Keratinocyte (primary cell): ENCODE measurements around the gene FSD1. TPM values are rescaled to one million over a fixed set of nuclear protein-coding genes. Genes with fewer than 3 reads are reported as not detected.

ENCODE experiments used
- DNase-seq: peaks from one replicate; pipeline ENCODE4 v3.0.0-alpha.2; 2011; ENCODE audit warnings: low read depth, missing footprints, low spot score
- FAIRE-seq: peaks from 2 replicates; lab custom pipeline; 2011; peaks lifted over from hg19 to GRCh38; lab: Jason Lieb, UNC
- H2AFZ ChIP-seq: 2 replicates; pipeline ENCODE4 v1.6.0; 2012; ENCODE audit warnings: low read length, control low read depth, inconsistent platforms; ENCODE audit not compliant: control insufficient read depth
- H3K27ac ChIP-seq: 2 replicates; pipeline ENCODE4 v1.5.1; 2011; ENCODE audit warnings: low read length; ENCODE audit not compliant: control insufficient read depth, insufficient read depth
- H3K27me3 ChIP-seq: 3 replicates; pipeline ENCODE4 v1.6.0; 2011; ENCODE audit warnings: low read length; ENCODE audit not compliant: control insufficient read depth, insufficient read depth; ENCODE audit errors: extremely low read depth
- H3K36me3 ChIP-seq, 2 experiments: 2 replicates in 1 of 2; 3 replicates in 1 of 2; pipeline ENCODE4 v1.5.1; 2011; ENCODE audit warnings: low read length in 2 of 2, mild to moderate bottlenecking in 1 of 2; ENCODE audit not compliant: control insufficient read depth in 2 of 2, insufficient read depth in 2 of 2; ENCODE audit errors: extremely low read depth in 1 of 2
- H3K4me1 ChIP-seq: 3 replicates; pipeline ENCODE4 v1.5.1; 2011; ENCODE audit warnings: low read length; ENCODE audit not compliant: control insufficient read depth, insufficient read depth; ENCODE audit errors: extremely low read depth
- H3K4me2 ChIP-seq: 3 replicates; pipeline ENCODE4 v1.6.0; 2011; ENCODE audit warnings: low read depth, low read length; ENCODE audit not compliant: control insufficient read depth, insufficient read depth; ENCODE audit errors: extremely low read depth
- H3K4me3 ChIP-seq, 3 experiments: fragments of 200-600 bp in 1 of 3; sonication (generic) in 1 of 3; 2 replicates in 2 of 3; 3 replicates in 1 of 3; pipeline ENCODE4 v1.5.1; 2011 to 2016; ENCODE audit warnings: low read length in 3 of 3, mild to moderate bottlenecking in 3 of 3, control low read depth in 2 of 3, inconsistent platforms in 1 of 3, low read depth in 1 of 3, mixed read lengths in 1 of 3, mixed run types in 1 of 3, moderate library complexity in 1 of 3; ENCODE audit not compliant: control insufficient read depth in 2 of 3, insufficient read depth in 2 of 3; ENCODE audit errors: extremely low read depth in 1 of 3
- H3K79me2 ChIP-seq: 2 replicates; pipeline ENCODE4 v1.6.0; 2012; ENCODE audit warnings: low read length; ENCODE audit not compliant: control insufficient read depth, insufficient read depth
- H3K9ac ChIP-seq: 3 replicates; pipeline ENCODE4 v1.6.0; 2011; ENCODE audit warnings: low read length; ENCODE audit not compliant: control insufficient read depth, insufficient read depth; ENCODE audit errors: extremely low read depth
- H3K9me1 ChIP-seq: 3 replicates; pipeline ENCODE4 v1.6.0; 2011; ENCODE audit warnings: low read length; ENCODE audit not compliant: control insufficient read depth, insufficient read depth; ENCODE audit errors: extremely low read depth
- H3K9me3 ChIP-seq: 2 replicates; pipeline ENCODE4 v1.5.1; 2012; ENCODE audit warnings: low read depth, low read length; ENCODE audit not compliant: control insufficient read depth
- H4K20me1 ChIP-seq: 3 replicates; pipeline ENCODE4 v1.6.0; 2011; ENCODE audit warnings: low read length; ENCODE audit not compliant: control insufficient read depth, insufficient read depth; ENCODE audit errors: extremely low read depth
- EZH2 ChIP-seq: IDR thresholded peaks from one replicate; pipeline ENCODE4 v1.6.1; 2012; ENCODE audit warnings: inconsistent platforms, mild to moderate bottlenecking, low read length, moderate library complexity
- dilution Hi-C: fragments of 300-500 bp; cut with MboI; formaldehyde crosslinking; loops from one replicate; pipeline ENCODE4 v1.7.0; 2020; ENCODE audit warnings: low sequenced_read_pairs; ENCODE audit not compliant: extremely low pct_ligation_motif_present
- polyA plus RNA-seq, 5 experiments: library from polyadenylated mRNA; depleted of rRNA in 3 of 5; stranded (reverse) in 3 of 5; stranded (forward) in 1 of 5; unstranded in 1 of 5; fragments of >200 nt; gene quantifications; 1 replicate in 1 of 5; 2 replicates in 3 of 5; 3 replicates in 1 of 5; pipeline versions ENCODE4 v1.2.1 to v1.2.3, GENCODE V29; 2011 to 2012; ENCODE audit warnings: missing spikeins in 2 of 5, low read depth in 1 of 5, low replicate concordance in 1 of 5
- TF ChIP-seq, protein P1 (sequence below), 3 experiments: IDR thresholded peaks in 1 of 3; conservative IDR thresholded peaks in 1 of 3; optimal IDR thresholded peaks in 1 of 3; 2 replicates in 2 of 3; 3 replicates in 1 of 3; pipeline versions ENCODE3 to v1.5.1; 2011; ENCODE audit warnings: low read length in 3 of 3, mild to moderate bottlenecking in 3 of 3, moderate library complexity in 2 of 3, control low read depth in 1 of 3, inconsistent platforms in 1 of 3; ENCODE audit not compliant: insufficient read depth in 2 of 3; ENCODE audit errors: extremely low read depth in 1 of 3

Gene FSD1
- polyA plus RNA-seq, 1 donor (not counting 4 experiments of a cell fraction or from before 2014, with no cell fraction given) = 0.49 TPM

DNA sequence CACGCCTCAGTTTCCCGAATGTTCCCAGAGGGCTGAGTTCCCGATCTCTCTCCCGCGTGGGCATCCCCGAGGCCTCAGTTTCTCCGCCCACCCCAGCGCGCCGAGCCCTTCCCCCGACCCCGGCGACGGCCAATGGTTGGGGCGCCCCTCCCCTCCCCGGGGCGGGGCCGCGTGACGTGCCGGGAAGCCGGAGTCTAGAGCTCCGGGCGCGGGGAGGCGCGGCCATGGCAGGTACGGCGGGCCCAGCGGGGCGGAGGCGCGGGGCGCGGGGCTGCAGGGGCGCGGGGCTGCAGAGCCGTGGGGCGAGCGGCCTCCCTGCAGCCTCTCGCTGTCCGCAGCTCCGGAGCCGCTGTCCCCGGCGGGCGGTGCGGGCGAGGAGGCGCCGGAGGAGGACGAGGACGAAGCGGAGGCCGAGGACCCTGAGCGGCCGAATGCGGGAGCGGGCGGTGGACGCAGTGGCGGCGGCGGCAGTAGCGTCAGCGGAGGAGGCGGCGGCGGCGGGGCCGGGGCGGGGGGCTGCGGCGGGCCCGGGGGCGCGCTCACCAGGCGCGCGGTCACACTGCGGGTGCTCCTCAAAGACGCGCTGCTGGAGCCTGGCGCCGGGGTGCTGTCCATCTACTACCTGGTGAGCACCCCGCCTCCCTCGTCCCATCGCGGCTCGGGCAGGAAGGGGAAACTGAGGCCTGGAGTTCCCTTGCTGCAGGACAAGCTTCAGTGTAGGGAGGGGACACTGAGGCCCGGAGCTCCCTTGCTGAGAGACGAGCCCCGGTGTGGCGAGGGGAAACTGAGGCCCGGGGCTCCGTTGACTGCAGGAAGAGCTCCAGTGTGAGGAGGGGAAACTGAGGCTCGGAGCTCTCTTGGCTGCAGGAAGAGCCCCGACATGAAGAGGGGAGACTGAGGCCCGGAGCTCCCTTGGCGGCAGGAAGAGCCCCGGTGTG is 39.2 kb downstream of the FSD1 start, which contains the start of gene MPND:
MPND (plus strand) TSS at position 193 of the 938 bp plus-strand sequence; CDS start at position 225, 32 bp downstream.
- H3K27me3 ChIP-seq = no peaks in the 10 kb centered on the region
- FAIRE-seq (no peak), DNase-seq (no peak)
- peak within 1 kb of the TSS; percentile 96 for H2AFZ ChIP-seq
- no peaks in the 10 kb centered on the region for H3K9me1 ChIP-seq
- peaks cover 0 to 2% of the 10 kb centered on the region in 2 experiments for H3K36me3 ChIP-seq
- dilution Hi-C loops = no loop called here
- peaks cover 15% of the 10 kb centered on the region for H3K4me1 ChIP-seq
- TF ChIP-seq EZH2 = no peak
- TF ChIP-seq, protein P1, sequence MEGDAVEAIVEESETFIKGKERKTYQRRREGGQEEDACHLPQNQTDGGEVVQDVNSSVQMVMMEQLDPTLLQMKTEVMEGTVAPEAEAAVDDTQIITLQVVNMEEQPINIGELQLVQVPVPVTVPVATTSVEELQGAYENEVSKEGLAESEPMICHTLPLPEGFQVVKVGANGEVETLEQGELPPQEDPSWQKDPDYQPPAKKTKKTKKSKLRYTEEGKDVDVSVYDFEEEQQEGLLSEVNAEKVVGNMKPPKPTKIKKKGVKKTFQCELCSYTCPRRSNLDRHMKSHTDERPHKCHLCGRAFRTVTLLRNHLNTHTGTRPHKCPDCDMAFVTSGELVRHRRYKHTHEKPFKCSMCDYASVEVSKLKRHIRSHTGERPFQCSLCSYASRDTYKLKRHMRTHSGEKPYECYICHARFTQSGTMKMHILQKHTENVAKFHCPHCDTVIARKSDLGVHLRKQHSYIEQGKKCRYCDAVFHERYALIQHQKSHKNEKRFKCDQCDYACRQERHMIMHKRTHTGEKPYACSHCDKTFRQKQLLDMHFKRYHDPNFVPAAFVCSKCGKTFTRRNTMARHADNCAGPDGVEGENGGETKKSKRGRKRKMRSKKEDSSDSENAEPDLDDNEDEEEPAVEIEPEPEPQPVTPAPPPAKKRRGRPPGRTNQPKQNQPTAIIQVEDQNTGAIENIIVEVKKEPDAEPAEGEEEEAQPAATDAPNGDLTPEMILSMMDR (optimal IDR thresholded peaks at IDR 0.05 in 1 of 3, IDR thresholded peaks at IDR 0.05 in 1 of 3, conservative IDR thresholded peaks at IDR 0.05 in 1 of 3; ENCODE audit: extremely low read depth in 1 of 3, insufficient read depth in 2 of 3, low read length in 3 of 3) = no peak
- no peaks in the 10 kb centered on the region for H3K79me2 ChIP-seq
- peak within 1 kb of the TSS; percentile 59 to 94 (median 83) for H3K4me3 ChIP-seq
- H3K9me3 ChIP-seq = no peaks in the 10 kb centered on the region
- H3K9ac ChIP-seq = peak within 1 kb of the TSS; percentile 75
- peak within 1 kb of the TSS; percentile 75 for H3K27ac ChIP-seq
- no peaks in the 10 kb centered on the region for H4K20me1 ChIP-seq
- H3K4me2 ChIP-seq = peak within 1 kb of the TSS; percentile 98

DNA sequence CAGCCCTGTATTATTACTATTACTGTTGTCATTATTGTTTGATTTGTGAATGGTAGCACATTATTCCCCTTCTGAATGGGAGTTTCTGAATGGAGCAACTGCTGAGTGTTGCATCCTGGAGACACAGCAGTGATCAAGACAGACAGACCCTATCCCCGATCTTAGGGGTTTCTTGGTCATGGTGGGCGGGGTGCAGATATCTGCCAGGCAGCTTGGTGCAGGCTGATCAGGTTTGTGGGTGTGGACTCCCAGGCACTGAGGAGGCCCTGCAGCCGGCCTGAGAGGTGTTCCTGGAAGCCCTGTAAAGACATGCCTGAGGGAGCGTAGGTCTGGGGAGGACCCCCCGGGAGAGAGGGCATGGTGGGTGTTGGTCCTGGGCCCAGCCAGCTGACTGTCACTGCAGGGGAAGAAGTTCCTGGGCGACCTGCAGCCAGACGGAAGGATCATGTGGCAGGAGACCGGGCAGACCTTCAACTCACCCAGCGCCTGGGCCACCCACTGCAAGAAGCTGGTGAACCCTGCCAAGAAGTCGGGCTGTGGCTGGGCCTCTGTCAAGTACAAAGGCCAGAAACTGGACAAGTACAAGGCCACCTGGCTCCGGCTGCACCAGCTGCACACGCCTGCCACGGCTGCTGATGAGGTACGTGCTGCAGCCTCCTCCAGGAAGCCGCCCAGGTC is 41.1 kb downstream of the FSD1 start:
- Histone ChIP-seq H3K9ac (no peak overlapping the region), H3K36me3 (peaks cover 0 to 2% of the 10 kb centered on the region in 2 experiments), H3K27ac (no peak overlapping the region), H3K4me2 (no peak overlapping the region), H3K9me3 (no peaks in the 10 kb centered on the region), H4K20me1 (no peaks in the 10 kb centered on the region), H2AFZ (no peak overlapping the region), H3K4me3 (no peak overlapping the region), H3K79me2 (no peaks in the 10 kb centered on the region), H3K4me1 (peaks cover 10% of the 10 kb centered on the region), H3K27me3 (no peaks in the 10 kb centered on the region), H3K9me1 (no peaks in the 10 kb centered on the region)
- DNase-seq (no peak), FAIRE-seq (no peak)
- dilution Hi-C loops = no loop called here
- no peak for TF ChIP-seq EZH2
